Body of pancreas (tissue), 4 donors: ENCODE data around the gene CDC37. TPM values are rescaled to one million over a fixed set of nuclear protein-coding genes. Genes with fewer than 3 reads are reported as not detected.

Experiments
- ATAC-seq: fragments of 150-250 bp; one replicate; pipeline ENCODE4 v1.9.1; 2016
- DNase-seq, 4 donors: peaks; one replicate each; pipeline ENCODE4 v3.0.0-alpha.2; 2019
- H3K27ac ChIP-seq, 4 donors: fragments of 200-600 bp; sonication (generic); 1 replicate in 3 of 4; 2 replicates in 1 of 4; pipeline versions ENCODE4 v1.5.1 to v1.6.1; 2016 to 2019; ENCODE audit warnings: mild to moderate bottlenecking in 1 of 4, mixed read lengths in 1 of 4, moderate library complexity in 1 of 4
- H3K27me3 ChIP-seq, 2 donors: fragments of 200-600 bp; sonication (generic); one replicate each; pipeline ENCODE4 v1.6.0; 2016; ENCODE audit warnings: mild to moderate bottlenecking in 1 of 2
- H3K36me3 ChIP-seq, 2 donors: fragments of 200-600 bp; sonication (generic); replicated peaks in 1 of 2; 2 replicates each; pipeline ENCODE4 v1.5.1; 2016; ENCODE audit warnings: low read depth in 2 of 2; ENCODE audit not compliant: insufficient read depth in 1 of 2
- H3K4me1 ChIP-seq: fragments of 200-600 bp; sonication (generic); one replicate; pipeline ENCODE4 v1.6.0; 2016
- H3K4me3 ChIP-seq, 2 donors: fragments of 200-600 bp; sonication (generic); 1 replicate in 1 of 2; 2 replicates in 1 of 2; pipeline ENCODE4 v1.5.1; 2016 to 2019
- H3K9me3 ChIP-seq, 3 donors: fragments of 200-600 bp; sonication (generic); 1 replicate in 2 of 3; 2 replicates in 1 of 3; pipeline ENCODE4 v1.5.1; 2016
- POLR2A ChIP-seq, 3 donors: fragments of 450-650 bp; IDR thresholded peaks; one replicate each; pipeline ENCODE4 v1.6.1; 2016; ENCODE audit warnings: antibody characterized with exemption in 3 of 3, mild to moderate bottlenecking in 2 of 3
- WGBS, 2 donors: methylation state at CpG; one replicate each; pipeline ENCODE4 v1.1.5; 2017; 5-methylcytosine and 5-hydroxymethylcytosine counted together
- intact Hi-C: fragments of 100-400 bp; cut with DNase I; formaldehyde crosslinking; loops from one replicate; pipeline ENCODE4 v1.15.1; 2023
- total RNA-seq, 2 donors: library from RNA; depleted of rRNA; stranded (reverse); fragments of >200 nt; gene quantifications; one replicate each; pipeline ENCODE4 v1.1.0, GENCODE V29; 2016
- TF ChIP-seq, protein P1 (sequence below), 7 experiments: fragments of 450-650 bp in 4 of 7; fragments of 200-600 bp in 3 of 7; sonication (generic) in 3 of 7; IDR thresholded peaks; one replicate each; pipeline ENCODE4 v1.5.1; 2016 to 2019; ENCODE audit warnings: antibody characterized with exemption in 7 of 7

The CDC37 gene
- total RNA-seq, 2 donors from 2014 or later, result 89.7 to 122 TPM

DNA sequence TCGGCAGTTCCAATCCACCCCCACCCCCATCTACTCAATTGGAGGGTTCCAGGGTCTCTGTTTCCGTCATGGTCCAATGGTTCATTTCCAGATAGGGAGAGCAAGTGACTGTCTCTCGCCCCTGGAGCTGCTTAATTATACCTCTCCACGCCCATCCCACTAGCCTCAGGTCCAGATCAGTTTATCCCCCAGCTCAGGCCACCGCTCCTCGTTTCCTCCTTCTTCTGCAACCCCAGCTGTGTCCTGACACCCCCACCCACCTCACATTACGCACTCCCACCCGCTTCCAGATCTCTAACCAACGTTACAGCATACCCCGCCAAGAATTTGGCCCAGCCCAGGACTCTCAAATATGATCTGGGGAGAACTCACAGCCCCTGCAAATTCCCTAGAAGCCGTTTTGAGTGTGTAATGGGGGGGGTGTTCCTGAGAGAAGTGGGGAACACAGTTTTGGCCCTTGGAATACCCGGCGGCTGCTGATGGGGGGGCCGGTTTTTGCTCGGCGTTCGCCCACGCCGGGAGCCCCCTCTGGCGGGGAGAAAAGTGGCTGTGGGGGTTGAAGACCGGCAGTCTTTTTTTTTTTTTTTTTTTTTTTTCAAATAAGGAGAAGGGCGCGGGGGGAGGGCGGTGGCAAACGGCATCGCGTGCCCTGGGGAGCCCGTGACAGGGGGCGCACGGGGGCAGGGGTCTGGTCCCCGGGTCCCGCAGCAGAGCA lies 15.3 kb upstream of the CDC37 start:
- intact Hi-C loops, result no loop called here
- H3K4me3 ChIP-seq, result no peak overlapping the region

DNA sequence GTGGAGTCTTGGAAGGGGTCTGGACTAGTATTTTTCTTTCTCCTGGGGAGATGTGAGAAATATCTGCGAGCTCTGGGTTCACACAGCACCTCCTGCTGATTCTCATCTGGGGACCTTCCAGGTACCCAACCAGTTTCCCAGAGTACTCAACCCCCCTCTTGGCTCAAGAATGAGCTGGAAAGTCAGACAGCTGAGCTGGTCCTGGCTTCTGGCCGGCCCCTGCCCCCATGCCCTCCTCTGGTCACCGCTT lies 14.8 kb upstream of the CDC37 start:
- TF ChIP-seq POLR2A (IDR thresholded peaks at IDR 0.05), result no peak
- TF ChIP-seq, protein P1, sequence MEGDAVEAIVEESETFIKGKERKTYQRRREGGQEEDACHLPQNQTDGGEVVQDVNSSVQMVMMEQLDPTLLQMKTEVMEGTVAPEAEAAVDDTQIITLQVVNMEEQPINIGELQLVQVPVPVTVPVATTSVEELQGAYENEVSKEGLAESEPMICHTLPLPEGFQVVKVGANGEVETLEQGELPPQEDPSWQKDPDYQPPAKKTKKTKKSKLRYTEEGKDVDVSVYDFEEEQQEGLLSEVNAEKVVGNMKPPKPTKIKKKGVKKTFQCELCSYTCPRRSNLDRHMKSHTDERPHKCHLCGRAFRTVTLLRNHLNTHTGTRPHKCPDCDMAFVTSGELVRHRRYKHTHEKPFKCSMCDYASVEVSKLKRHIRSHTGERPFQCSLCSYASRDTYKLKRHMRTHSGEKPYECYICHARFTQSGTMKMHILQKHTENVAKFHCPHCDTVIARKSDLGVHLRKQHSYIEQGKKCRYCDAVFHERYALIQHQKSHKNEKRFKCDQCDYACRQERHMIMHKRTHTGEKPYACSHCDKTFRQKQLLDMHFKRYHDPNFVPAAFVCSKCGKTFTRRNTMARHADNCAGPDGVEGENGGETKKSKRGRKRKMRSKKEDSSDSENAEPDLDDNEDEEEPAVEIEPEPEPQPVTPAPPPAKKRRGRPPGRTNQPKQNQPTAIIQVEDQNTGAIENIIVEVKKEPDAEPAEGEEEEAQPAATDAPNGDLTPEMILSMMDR (IDR thresholded peaks at IDR 0.05), result no peak
- no peak overlapping the region for H3K27ac ChIP-seq
- no peak for ATAC-seq
- no peak overlapping the region for H3K4me3 ChIP-seq
- no peaks in the 10 kb centered on the region for H3K36me3 ChIP-seq
- WGBS, 2 donors, result 2 to 7% methylated on average over 3 of the region's 3 CpGs
- intact Hi-C loops, result no loop called here
- H3K4me1 ChIP-seq, result peaks cover 40% of the 10 kb centered on the region
- H3K27me3 ChIP-seq, result peaks cover 0 to 24% of the 10 kb centered on the region in 2 donors
- H3K9me3 ChIP-seq, result no peaks in the 10 kb centered on the region
- no peak for DNase-seq

More for the DNA sequence above, 15.3 kb upstream of the CDC37 start:
- no peak for TF ChIP-seq POLR2A (IDR thresholded peaks at IDR 0.05)
- TF ChIP-seq, protein P1 (IDR thresholded peaks at IDR 0.05), result no peak
- no peak for ATAC-seq
- DNase-seq, result no peak
- no peaks in the 10 kb centered on the region for H3K36me3 ChIP-seq
- no peak overlapping the region for H3K27ac ChIP-seq
- WGBS, 2 donors, result 3 to 4% methylated on average over 21 to 28 of the region's 32 CpGs
- H3K9me3 ChIP-seq, result no peaks in the 10 kb centered on the region
- H3K4me1 ChIP-seq, result peaks cover 40% of the 10 kb centered on the region
- peaks cover 0 to 24% of the 10 kb centered on the region in 2 donors for H3K27me3 ChIP-seq

DNA sequence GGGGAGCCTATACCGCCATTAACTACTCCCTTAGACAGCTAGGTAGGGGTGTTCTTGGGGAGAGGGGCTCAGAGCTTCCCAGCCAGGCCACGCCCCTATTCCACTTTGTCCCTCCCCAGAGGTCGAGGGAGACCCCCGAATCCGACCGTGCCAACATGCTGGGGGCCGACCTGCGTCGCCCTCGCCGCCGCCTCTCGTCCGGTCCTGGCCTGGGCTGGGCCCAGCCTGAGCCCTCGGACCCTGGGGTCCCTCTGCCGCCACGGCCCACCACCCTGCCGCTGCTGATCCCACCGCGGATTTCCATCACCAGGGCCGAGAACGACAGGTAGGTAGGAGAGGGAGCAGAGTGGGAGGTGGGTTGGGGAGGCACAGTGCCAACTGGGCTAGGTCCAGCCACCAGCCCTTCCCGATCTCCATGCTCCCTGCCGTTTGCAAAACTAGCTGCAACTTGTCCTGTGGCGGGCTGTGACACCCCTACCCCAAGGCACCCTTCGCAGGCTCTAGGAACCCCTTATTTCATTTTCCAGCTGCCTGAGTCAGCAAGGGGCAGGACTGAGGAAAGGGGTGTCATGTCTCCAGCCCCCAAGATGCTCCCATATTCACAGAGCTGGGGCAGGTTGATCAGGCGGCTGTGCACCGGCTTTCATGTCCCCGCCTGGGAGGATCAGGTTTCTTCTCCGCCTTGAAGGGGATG lies 14.3 kb upstream of the CDC37 start:
- H3K27me3 ChIP-seq, result peaks cover 0 to 24% of the 10 kb centered on the region in 2 donors
- H3K4me3 ChIP-seq, result no peak overlapping the region
- no peaks in the 10 kb centered on the region for H3K9me3 ChIP-seq
- no peak overlapping the region for H3K27ac ChIP-seq
- DNase-seq (no peak), ATAC-seq (no peak)
- no peak for TF ChIP-seq POLR2A (IDR thresholded peaks at IDR 0.05)
- TF ChIP-seq, protein P1 (IDR thresholded peaks at IDR 0.05), result no peak
- 12 to 23% methylated on average over 18 to 30 of the region's 30 CpGs for WGBS, 2 donors
- H3K36me3 ChIP-seq, result no peaks in the 10 kb centered on the region
- H3K4me1 ChIP-seq, result peaks cover 40% of the 10 kb centered on the region
- intact Hi-C loops, result no loop called here

DNA sequence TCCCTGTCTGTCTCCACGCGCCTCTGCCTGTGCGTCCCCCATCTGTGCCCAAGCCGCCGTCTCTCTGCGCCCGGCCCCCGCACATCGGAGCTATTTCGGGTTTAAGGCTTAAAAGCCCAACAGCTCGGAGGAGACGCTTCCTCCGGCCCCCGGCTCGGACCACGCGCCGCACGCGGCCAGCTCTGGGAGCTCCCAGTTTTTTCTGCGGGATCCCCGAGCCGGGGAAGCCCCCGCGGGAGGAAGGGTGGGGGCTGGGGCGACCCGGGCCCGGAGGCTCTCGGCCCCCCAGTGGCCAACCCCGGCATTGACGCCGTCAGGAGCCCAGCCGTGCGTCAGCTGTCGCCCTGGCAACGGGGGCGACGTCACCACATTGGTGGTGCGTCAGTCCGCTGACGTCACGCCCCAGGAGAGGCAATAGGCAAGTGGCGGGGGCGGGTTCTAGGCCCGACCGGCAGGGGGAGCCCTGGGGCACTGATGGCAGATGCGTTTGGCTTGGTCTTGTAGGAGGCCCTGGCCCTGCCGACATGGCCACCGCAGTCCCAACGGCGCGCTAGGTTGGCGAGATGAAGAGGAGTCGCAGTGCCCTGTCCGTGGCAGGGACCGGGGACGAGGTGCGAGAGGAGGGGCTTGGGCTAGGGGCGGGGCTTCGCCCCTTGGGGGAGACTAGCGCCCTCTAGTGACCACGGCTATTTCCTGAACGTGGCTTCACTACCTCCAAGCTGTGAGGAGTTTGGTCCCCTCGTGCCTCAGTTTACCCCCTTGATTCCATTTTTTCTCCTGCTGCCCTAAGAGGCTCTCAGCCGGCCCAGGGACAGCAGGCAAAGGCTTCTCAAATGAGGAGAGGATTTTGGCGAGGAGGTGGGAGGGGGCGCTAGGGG lies 13.3 kb upstream of the CDC37 start:
- WGBS, 2 donors, result 2 to 12% methylated on average over 13 to 65 of the region's 67 CpGs
- Histone ChIP-seq H3K4me1 (peaks cover 40% of the 10 kb centered on the region), H3K4me3 (peak overlapping the region in 1 of 2 donors; percentile 11), H3K36me3 (no peaks in the 10 kb centered on the region), H3K9me3 (no peaks in the 10 kb centered on the region), H3K27me3 (peaks cover 0 to 24% of the 10 kb centered on the region in 2 donors), H3K27ac (peak overlapping the region in 3 of 4 donors; percentile 18 to 67 (median 58))
- ATAC-seq (peak; percentile 90), DNase-seq (peak; percentile 90 to 95 (median 92))
- intact Hi-C loops, result no loop called here
- TF ChIP-seq, protein P1 (IDR thresholded peaks at IDR 0.05), result peak; percentile 75 to 99 (median 89)
- TF ChIP-seq POLR2A (IDR thresholded peaks at IDR 0.05), result no peak
